ENCODE results near the gene ISLR2.
A peak's percentile ranks its signal among the peaks of the same experiment; 100 is the strongest.
"Not testable (repeated sequence)": the region's sequence is repeated elsewhere in the genome, so short reads cannot be mapped to it uniquely, and the experiment has no call there.

ISLR2 gene

GRCh38 chr15:74158855-74159650, 28.7 kb downstream of the ISLR2 start:
- no peaks in the 10 kb centered on the region for H3K9me3 Mint-ChIP-seq
- peaks cover 13% of the 10 kb centered on the region for H3K27me3 Mint-ChIP-seq
- no peak overlapping the region for H3K4me3 Mint-ChIP-seq

GRCh38 chr15:74159773-74160172, 29.4 kb downstream of the ISLR2 start:
- no peak for DNase-seq
- peaks cover 14% of the 10 kb centered on the region for H3K27me3 Mint-ChIP-seq
- no peak overlapping the region for H3K4me3 Mint-ChIP-seq
- H3K36me3 Mint-ChIP-seq (ENCODE audit: low read depth), result no peaks in the 10 kb centered on the region
- no peaks in the 10 kb centered on the region for H3K9me3 Mint-ChIP-seq
- H3K4me1 Mint-ChIP-seq (ENCODE audit: low read depth), result peaks cover 28% of the 10 kb centered on the region
- H3K27ac Mint-ChIP-seq, result peak overlapping the region; percentile 8

More at GRCh38 chr15:74158855-74159650, 28.7 kb downstream of the ISLR2 start:
- Mint-ChIP-seq H3K36me3 (ENCODE audit: low read depth) (no peaks in the 10 kb centered on the region), H3K27ac (peak overlapping the region; percentile 81), H3K4me1 (ENCODE audit: low read depth) (peaks cover 28% of the 10 kb centered on the region)
- no peak for DNase-seq

GRCh38 chr15:74160390-74160789, 30.0 kb downstream of the ISLR2 start:
- not testable (repeated sequence) for H3K4me3 Mint-ChIP-seq; H3K36me3 Mint-ChIP-seq (ENCODE audit: low read depth); DNase-seq; H3K27ac Mint-ChIP-seq; H3K9me3 Mint-ChIP-seq
- H3K4me1 Mint-ChIP-seq (ENCODE audit: low read depth), result peaks cover 28% of the 10 kb centered on the region
- H3K27me3 Mint-ChIP-seq, result peaks cover 18% of the 10 kb centered on the region

GRCh38 chr15:74162195-74162536, 31.8 kb downstream of the ISLR2 start:
- not testable (repeated sequence) for H3K36me3 Mint-ChIP-seq (ENCODE audit: low read depth); H3K9me3 Mint-ChIP-seq; DNase-seq; H3K27ac Mint-ChIP-seq; H3K4me3 Mint-ChIP-seq
- H3K27me3 Mint-ChIP-seq, result peaks cover 18% of the 10 kb centered on the region
- peaks cover 25% of the 10 kb centered on the region for H3K4me1 Mint-ChIP-seq (ENCODE audit: low read depth)

GRCh38 chr15:74165461-74165860, 35.1 kb downstream of the ISLR2 start:
- Mint-ChIP-seq H3K4me3 (no peak overlapping the region), H3K4me1 (ENCODE audit: low read depth) (no peaks in the 10 kb centered on the region), H3K9me3 (no peaks in the 10 kb centered on the region), H3K27ac (no peak overlapping the region), H3K27me3 (peaks cover 18% of the 10 kb centered on the region), H3K36me3 (ENCODE audit: low read depth) (no peaks in the 10 kb centered on the region)
- no peak for DNase-seq

- Mint-ChIP-seq H3K9me3 (no peaks in the 10 kb centered on the region), H3K36me3 (ENCODE audit: low read depth) (no peaks in the 10 kb centered on the region), H3K27me3 (peaks cover 12% of the 10 kb centered on the region), H3K27ac (no peak overlapping the region), H3K4me3 (no peak overlapping the region), H3K4me1 (ENCODE audit: low read depth) (no peaks in the 10 kb centered on the region)
- no peak for DNase-seq
These were observed 37.5 kb downstream of the ISLR2 start for GRCh38 chr15:74167891-74168331.

- H3K27me3 Mint-ChIP-seq, result peaks cover 9% of the 10 kb centered on the region
These were observed 38.3 kb downstream of the ISLR2 start for GRCh38 chr15:74168711-74169126.

GRCh38 chr15:74170071-74170844, 39.9 kb downstream of the ISLR2 start:
- Mint-ChIP-seq H3K4me3 (no peak overlapping the region), H3K4me1 (ENCODE audit: low read depth) (no peaks in the 10 kb centered on the region), H3K27me3 (peaks cover under 1% of the 10 kb centered on the region), H3K27ac (no peak overlapping the region), H3K36me3 (ENCODE audit: low read depth) (no peaks in the 10 kb centered on the region), H3K9me3 (no peaks in the 10 kb centered on the region)
- DNase-seq, result no peak

More at GRCh38 chr15:74168711-74169126, 38.3 kb downstream of the ISLR2 start:
- no peak for DNase-seq
- Mint-ChIP-seq H3K4me3 (no peak overlapping the region), H3K27ac (no peak overlapping the region), H3K36me3 (ENCODE audit: low read depth) (no peaks in the 10 kb centered on the region), H3K9me3 (no peaks in the 10 kb centered on the region), H3K4me1 (ENCODE audit: low read depth) (no peaks in the 10 kb centered on the region)

GRCh38 chr15:74170875-74171578, 40.6 kb downstream of the ISLR2 start:
- no peaks in the 10 kb centered on the region for H3K27me3 Mint-ChIP-seq
- H3K9me3 Mint-ChIP-seq, result no peaks in the 10 kb centered on the region
- no peak overlapping the region for H3K4me3 Mint-ChIP-seq
- no peaks in the 10 kb centered on the region for H3K4me1 Mint-ChIP-seq (ENCODE audit: low read depth)
- H3K36me3 Mint-ChIP-seq (ENCODE audit: low read depth), result no peaks in the 10 kb centered on the region
- H3K27ac Mint-ChIP-seq, result no peak overlapping the region
- no peak for DNase-seq

- no peak for DNase-seq
- Mint-ChIP-seq H3K27ac (no peak overlapping the region), H3K4me1 (ENCODE audit: low read depth) (no peaks in the 10 kb centered on the region), H3K27me3 (no peaks in the 10 kb centered on the region), H3K36me3 (ENCODE audit: low read depth) (no peaks in the 10 kb centered on the region), H3K4me3 (no peak overlapping the region), H3K9me3 (no peaks in the 10 kb centered on the region)
These were observed 41.7 kb downstream of the ISLR2 start for GRCh38 chr15:74171965-74172541.

- Mint-ChIP-seq H3K4me1 (ENCODE audit: low read depth) (no peaks in the 10 kb centered on the region), H3K27ac (no peak overlapping the region), H3K27me3 (no peaks in the 10 kb centered on the region), H3K36me3 (ENCODE audit: low read depth) (no peaks in the 10 kb centered on the region), H3K9me3 (no peaks in the 10 kb centered on the region), H3K4me3 (no peak overlapping the region)
- DNase-seq, result no peak
These were observed 42.5 kb downstream of the ISLR2 start for GRCh38 chr15:74172701-74173379.

- no peak within 1 kb of the TSS for H3K4me3 Mint-ChIP-seq
- DNase-seq, result no peak
- no peak within 1 kb of the TSS for H3K27ac Mint-ChIP-seq
- no peaks in the 10 kb centered on the region for H3K4me1 Mint-ChIP-seq (ENCODE audit: low read depth)
- H3K9me3 Mint-ChIP-seq, result no peaks in the 10 kb centered on the region
- no peaks in the 10 kb centered on the region for H3K27me3 Mint-ChIP-seq
- no peaks in the 10 kb centered on the region for H3K36me3 Mint-ChIP-seq (ENCODE audit: low read depth)
These were observed 43.2 kb downstream of the ISLR2 start, which contains the start of gene ISLR for GRCh38 chr15:74173380-74174218. Gene ISLR (plus strand): TSS chr15:74173710. CDS start chr15:74174859, 1,149 bp downstream.

GRCh38 chr15:74174219-74174957, 44.0 kb downstream of the ISLR2 start:
- Mint-ChIP-seq H3K4me1 (ENCODE audit: low read depth) (no peaks in the 10 kb centered on the region), H3K27ac (no peak overlapping the region), H3K27me3 (no peaks in the 10 kb centered on the region), H3K36me3 (ENCODE audit: low read depth) (no peaks in the 10 kb centered on the region), H3K9me3 (no peaks in the 10 kb centered on the region), H3K4me3 (no peak overlapping the region)
- no peak for DNase-seq
